ENCODE measurements around the gene TAF4. TPM values are rescaled to one million over a fixed set of nuclear protein-coding genes. Genes with fewer than 3 reads are reported as not detected.

TAF4 gene
- total RNA-seq, 1 donor from 2014 or later = 10.7 TPM

GRCh38 chr20:61965606-61966491 is 99.8 kb downstream of the TAF4 start:
- intact Hi-C loops (cut with DNase I) = no loop called here
- DNase-seq (ENCODE audit: missing footprints) = no peak

GRCh38 chr20:61964675-61965605 is 100.7 kb downstream of the TAF4 start:
- intact Hi-C loops (cut with DNase I) = no loop called here
- no peak for ATAC-seq
- DNase-seq (ENCODE audit: missing footprints) = no peak

More at GRCh38 chr20:61965606-61966491, 99.8 kb downstream of the TAF4 start:
- no peak for ATAC-seq

- intact Hi-C loops (cut with DNase I) = no loop called here
- ATAC-seq (no peak), DNase-seq (ENCODE audit: missing footprints) (no peak)
These were observed 101.6 kb downstream of the TAF4 start for GRCh38 chr20:61963885-61964674.

- intact Hi-C loops (cut with DNase I) = no loop called here
- no peak for DNase-seq (ENCODE audit: missing footprints)
- no peak for ATAC-seq
These were observed 102.5 kb downstream of the TAF4 start for GRCh38 chr20:61963149-61963548.

DNA sequence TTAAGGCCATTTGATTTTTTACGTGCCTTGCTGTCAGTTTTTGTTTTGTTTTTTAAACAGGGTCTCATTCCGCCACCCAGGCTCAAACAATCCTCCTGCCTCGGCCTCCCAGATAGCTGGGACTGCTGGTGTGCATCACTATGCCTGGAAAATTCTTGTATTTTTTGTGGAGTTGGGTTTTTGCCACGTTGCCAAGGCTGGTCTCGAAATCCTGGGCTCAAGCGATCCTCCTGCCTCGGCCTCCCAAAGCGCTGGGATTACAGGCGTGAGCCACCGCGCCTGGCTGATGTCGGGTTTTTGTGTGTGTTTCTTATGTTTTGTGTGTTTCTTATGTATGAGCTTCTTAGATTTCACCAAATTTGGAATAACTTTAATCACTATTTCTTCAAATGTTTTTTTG is 104.8 kb downstream of the TAF4 start:
- no peak for ATAC-seq

DNA sequence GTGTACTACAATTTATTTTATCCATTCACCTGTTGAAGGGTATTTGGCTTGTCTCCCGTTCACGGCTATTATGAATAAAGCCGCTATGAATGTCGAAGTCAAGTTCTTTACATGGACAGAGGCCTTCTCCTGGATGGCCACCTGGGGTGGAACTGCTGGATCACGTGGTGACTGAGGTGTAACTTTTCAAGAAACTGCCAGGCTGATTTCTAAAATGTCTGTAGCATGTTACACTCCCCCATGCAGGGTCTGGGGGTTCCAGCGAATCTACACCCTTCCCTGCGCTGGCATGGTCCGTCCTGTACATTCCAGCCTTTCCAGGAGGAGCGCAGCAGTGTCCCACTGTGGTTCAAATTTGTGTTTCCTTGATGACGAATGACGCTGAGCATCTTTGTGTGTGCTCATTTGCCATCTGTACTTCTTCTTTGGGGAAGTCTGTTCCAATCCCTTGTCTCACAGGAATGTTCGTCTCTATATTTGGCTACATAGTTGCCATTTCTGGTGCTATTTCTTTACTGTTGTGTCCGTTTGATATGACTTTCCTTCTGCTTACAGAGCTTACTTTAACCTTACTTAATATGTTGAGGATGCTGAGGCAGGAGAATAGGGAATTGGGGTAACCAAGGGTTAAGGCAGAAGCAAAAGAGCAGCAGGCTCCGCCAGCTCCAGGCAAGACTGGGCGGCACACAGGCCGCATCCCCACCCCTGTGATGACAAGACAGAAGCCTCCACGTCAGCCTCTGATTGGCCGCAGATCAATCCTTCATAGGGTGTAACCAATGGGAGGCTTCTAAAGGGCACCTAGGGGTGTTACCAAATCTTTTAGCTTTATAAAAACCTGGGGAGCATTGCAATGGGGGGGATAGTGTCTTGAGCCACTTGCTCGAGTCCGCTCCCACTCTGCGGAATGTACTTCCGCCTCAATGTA is 106.6 kb downstream of the TAF4 start:
- intact Hi-C loops (cut with DNase I) = no loop called here
- no peak for ATAC-seq
- DNase-seq (ENCODE audit: missing footprints) = peak; percentile 28

More for the DNA sequence above, 104.8 kb downstream of the TAF4 start:
- DNase-seq (ENCODE audit: missing footprints) = peak; percentile 26
- intact Hi-C loops (cut with DNase I) = no loop called here

GRCh38 chr20:61957961-61958715 is 107.5 kb downstream of the TAF4 start:
- ATAC-seq (no peak), DNase-seq (ENCODE audit: missing footprints) (peak; percentile 6)
- intact Hi-C loops (cut with DNase I) = no loop called here

GRCh38 chr20:61956396-61957342 is 109.0 kb downstream of the TAF4 start:
- DNase-seq (ENCODE audit: missing footprints) (no peak), ATAC-seq (no peak)
- intact Hi-C loops (cut with DNase I) = no loop called here

DNA sequence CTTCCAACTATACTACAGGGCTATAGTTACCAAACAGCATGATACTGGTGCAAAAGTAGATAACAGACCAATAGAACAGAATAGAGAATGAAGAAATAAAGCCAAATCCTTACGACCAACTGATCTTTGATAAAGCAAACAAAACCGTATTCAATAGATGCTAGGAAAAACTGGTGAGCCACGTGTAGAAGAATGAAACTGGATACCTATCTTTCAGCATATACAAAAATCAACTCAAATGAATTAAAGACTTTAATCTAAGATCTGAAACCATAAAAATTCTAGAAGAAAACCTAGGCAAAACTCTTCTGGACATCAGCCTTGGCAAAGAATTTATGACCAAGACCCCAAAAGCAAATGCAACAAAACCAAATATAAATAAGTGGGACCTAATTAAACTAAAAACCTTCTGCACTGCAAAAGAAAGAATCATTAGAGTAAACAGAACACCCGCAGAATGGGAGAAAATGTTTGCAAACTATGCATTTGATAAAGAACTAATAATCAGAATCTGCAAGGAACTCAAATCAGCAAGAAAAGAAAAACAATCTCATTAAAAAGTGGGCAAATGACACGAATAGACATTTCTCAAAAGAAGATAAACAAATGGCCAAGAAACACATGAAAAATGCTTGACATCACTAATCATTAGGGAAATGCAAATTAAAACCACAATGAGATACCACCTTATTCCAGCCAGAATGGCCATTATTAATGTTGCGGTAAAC is 109.8 kb downstream of the TAF4 start:
- no peak for DNase-seq (ENCODE audit: missing footprints)
- no peak for ATAC-seq
- intact Hi-C loops (cut with DNase I) = no loop called here

DNA sequence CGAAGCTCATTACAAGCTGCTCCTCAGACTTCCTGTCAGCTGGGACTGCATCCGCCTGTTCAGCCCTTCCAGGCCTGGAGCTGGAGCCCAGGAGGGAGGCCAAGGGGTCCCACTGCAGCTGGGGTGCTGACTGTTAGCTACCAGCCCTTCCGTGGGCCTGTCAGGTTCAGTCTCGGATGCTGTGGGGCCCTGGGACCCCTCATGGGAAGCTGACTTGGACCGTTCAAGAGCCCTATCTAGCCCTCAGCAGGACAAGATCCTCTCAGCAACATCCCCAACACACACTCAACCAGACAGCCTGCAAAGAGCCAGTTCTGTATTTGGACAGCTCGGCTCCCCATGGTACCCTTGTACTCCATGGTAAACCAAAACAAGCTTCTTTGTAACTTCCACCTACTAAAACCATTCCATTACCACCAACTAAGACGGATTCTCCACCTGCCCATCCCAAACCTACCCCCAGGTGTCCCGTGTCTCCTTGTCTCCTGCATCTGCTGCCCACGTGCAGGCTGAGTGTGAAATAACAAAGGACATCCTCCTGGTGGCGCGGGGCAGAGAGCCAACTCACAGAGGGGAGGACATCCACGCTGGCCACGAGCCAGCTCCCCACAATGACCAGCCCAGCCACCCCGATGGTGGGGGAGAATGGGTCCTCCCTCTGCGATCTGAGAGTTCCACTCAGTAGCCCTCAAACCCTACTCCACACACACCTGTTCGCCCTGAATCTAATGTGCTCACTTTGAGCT is 111.2 kb downstream of the TAF4 start:
- intact Hi-C loops (cut with DNase I) = no loop called here
- ATAC-seq (no peak), DNase-seq (ENCODE audit: missing footprints) (no peak)

DNA sequence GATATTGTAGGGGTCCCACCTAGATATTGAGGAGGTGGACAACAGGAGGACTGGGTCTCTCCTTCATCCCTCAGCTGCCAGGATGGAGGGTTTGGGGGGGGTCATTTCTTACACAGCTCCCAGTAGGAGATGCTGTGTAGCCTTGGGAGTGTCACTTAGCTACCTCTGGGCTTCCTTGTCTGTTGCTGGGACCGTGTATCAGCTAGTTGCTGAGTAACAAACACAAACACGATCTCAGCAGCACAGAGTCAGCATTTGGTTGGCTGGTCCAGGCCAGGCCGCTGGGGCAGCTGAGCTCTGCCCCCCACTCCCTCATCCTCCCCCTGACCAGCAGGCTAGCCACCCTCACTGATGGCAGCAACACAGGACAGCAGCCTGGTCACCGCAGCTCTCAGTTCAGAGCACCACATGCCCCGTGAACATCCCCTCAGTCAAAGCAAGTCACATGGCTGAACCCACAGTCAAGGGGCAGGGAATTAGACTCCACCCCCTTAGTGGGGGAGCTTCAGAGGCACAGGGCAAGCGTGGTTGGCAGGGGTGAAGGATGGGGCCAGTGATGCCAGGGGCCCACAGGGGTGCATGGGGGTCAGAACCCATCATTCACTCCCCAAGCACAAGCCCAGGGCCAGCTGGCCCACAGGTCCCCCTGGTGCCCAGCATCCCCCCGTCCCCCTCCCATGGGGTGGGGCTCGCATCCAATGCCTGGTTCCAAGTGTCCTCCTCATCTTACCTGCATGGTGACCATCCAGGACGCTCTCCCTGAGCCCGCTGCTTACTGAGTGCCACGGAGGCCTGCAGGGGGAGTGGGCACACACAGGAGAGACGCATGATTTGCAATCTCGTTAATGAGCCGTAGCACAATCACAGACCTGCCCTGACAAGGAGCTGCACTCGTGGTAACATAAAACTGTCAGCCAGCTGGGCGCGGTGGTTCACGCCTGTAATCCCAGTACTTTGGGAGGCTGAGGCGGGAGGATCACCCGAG is 112.4 kb downstream of the TAF4 start:
- ATAC-seq = no peak
- DNase-seq (ENCODE audit: missing footprints) = no peak
- intact Hi-C loops (cut with DNase I) = no loop called here

- no peak for DNase-seq (ENCODE audit: missing footprints)
- peak; percentile 26 for ATAC-seq
These were observed 113.8 kb downstream of the TAF4 start for GRCh38 chr20:61951695-61952533.

GRCh38 chr20:61950641-61951071 is 115.0 kb downstream of the TAF4 start:
- no peak for ATAC-seq
- no peak for DNase-seq (ENCODE audit: missing footprints)
- intact Hi-C loops (cut with DNase I) = no loop called here

More at GRCh38 chr20:61951695-61952533, 113.8 kb downstream of the TAF4 start:
- intact Hi-C loops (cut with DNase I) = no loop called here

Data from Right ventricle myocardium inferior (tissue), 1 donor.